Pancreas (tissue), 10 donors: ENCODE results near the gene RAB26. TPM values are rescaled to one million over a fixed set of nuclear protein-coding genes. Genes with fewer than 3 reads are reported as not detected.

ENCODE experiments used
- ATAC-seq, 4 donors: fragments of 200-7000 bp; cut with Tn5 transposase; one replicate each; pipeline versions ENCODE4 v1.8.0 to v1.9.1; 2020; ENCODE audit warnings: mild to moderate bottlenecking in 4 of 4, moderate library complexity in 4 of 4
- DNase-seq, 6 donors: peaks; one replicate each; pipeline ENCODE4 v3.0.0-alpha.2; 2020
- FAIRE-seq: peaks from 2 replicates; lab custom pipeline; 2012; peaks lifted over from hg19 to GRCh38; lab: Jason Lieb, UNC
- H3K27ac ChIP-seq, 4 donors: fragments of 200-600 bp; sonication (generic); 1 replicate in 3 of 4; 2 replicates in 1 of 4; pipeline versions ENCODE4 v1.5.0 to v1.8.0; 2020
- H3K27me3 ChIP-seq, 4 donors: fragments of 200-600 bp; one replicate each; pipeline ENCODE4 v1.8.0; 2021
- H3K36me3 ChIP-seq, 3 donors: fragments of 200-600 bp; sonication (generic) in 1 of 3; one replicate each; pipeline versions ENCODE4 v1.5.0 to v1.8.0; 2020 to 2021
- H3K4me1 ChIP-seq, 3 donors: fragments of 200-600 bp; one replicate each; pipeline ENCODE4 v1.8.0; 2021
- H3K4me3 ChIP-seq, 4 donors: fragments of 200-600 bp; sonication (generic) in 2 of 4; one replicate each; pipeline versions ENCODE4 v1.5.0 to v1.8.0; 2020 to 2021
- H3K9me3 ChIP-seq, 4 donors: fragments of 200-600 bp; one replicate each; pipeline ENCODE4 v1.8.0; 2021
- WGBS, 2 donors: extraction: QIAGEN DNeasy Blood & Tissue Kit; methylation state at CpG; one replicate each; pipeline ENCODE4 v1.1.7; 2013; 5-methylcytosine and 5-hydroxymethylcytosine counted together
- intact Hi-C, 3 donors: fragments of 100-400 bp; cut with DNase I; formaldehyde crosslinking; loops; one replicate each; pipeline versions ENCODE4 v1.11.1 to v1.14.2; 2022
- polyA plus RNA-seq, 2 donors: library from polyadenylated mRNA; stranded (reverse); fragments of 200-250 nt; gene quantifications; one replicate each; pipeline ENCODE4 v1.2.3, GENCODE V29; 2013
- total RNA-seq, 6 donors: library from RNA; stranded (reverse); fragmentation: NEBNext Ultra II Directional in 4 of 6; extraction: Animal tissue kit (Norgen Biotek cat#: 25700) in 4 of 6; gene quantifications; one replicate each; pipeline versions ENCODE4 v1.2.1 to v1.2.4, GENCODE V29; 2021 to 2023
- TF ChIP-seq, protein P1 (sequence below), 4 donors: fragments of 200-600 bp; sonication (generic) in 3 of 4; IDR thresholded peaks; one replicate each; pipeline versions ENCODE4 v1.5.0 to v1.8.0; 2021; ENCODE audit warnings: antibody characterized with exemption in 4 of 4
- donor health status: healthy with polysubstance abuse.
- donor health status: DM: no; HTN: no; CAD: no; lungs with moderate emphysema.
- donor health status: DM: no; HTN: no; CAD: no.
- donor health status: control.
- donor health status: control.
- donor health status: Bipolar disorder and iron deficiency.
- donor health status: DM: yes; HTN: yes; CAD: no.
- donor health status: DM: no; HTN: no; CAD: no.
- donor health status: DM: no; HTN: no; CAD: no.
- donor health status: DM: yes; HTN: yes; CAD: no.

Gene RAB26
- total and polyA plus RNA-seq, 8 donors: 19.2 to 255 (median 33.6) TPM

DNA sequence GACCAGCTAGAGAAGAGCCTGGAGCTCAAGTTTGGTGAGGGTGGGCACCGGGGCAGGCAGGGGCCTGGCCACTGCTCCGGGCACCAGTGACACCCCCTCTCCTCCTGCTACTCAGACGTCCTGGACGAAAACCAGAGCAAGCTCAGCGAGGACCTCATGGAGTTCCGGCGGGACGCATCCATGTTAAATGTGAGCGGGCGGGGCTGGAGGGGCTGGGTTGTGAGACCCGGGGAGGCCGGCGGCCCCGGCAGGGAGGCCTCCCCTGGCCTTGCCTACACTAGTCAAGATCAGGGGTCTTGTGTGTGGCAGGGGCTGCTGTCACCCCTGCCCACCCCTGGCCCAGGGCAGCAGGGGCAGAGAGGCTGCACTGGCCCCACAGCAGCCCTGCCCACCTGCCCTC is 24.9 kb downstream of the RAB26 start:
- TF ChIP-seq, protein P1, sequence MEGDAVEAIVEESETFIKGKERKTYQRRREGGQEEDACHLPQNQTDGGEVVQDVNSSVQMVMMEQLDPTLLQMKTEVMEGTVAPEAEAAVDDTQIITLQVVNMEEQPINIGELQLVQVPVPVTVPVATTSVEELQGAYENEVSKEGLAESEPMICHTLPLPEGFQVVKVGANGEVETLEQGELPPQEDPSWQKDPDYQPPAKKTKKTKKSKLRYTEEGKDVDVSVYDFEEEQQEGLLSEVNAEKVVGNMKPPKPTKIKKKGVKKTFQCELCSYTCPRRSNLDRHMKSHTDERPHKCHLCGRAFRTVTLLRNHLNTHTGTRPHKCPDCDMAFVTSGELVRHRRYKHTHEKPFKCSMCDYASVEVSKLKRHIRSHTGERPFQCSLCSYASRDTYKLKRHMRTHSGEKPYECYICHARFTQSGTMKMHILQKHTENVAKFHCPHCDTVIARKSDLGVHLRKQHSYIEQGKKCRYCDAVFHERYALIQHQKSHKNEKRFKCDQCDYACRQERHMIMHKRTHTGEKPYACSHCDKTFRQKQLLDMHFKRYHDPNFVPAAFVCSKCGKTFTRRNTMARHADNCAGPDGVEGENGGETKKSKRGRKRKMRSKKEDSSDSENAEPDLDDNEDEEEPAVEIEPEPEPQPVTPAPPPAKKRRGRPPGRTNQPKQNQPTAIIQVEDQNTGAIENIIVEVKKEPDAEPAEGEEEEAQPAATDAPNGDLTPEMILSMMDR (IDR thresholded peaks at IDR 0.05): no peak
- no peaks in the 10 kb centered on the region for H3K4me1 ChIP-seq
- no peak overlapping the region for H3K27ac ChIP-seq
- no peak for DNase-seq
- 94 to 95% methylated on average over 14 of the region's 14 CpGs for WGBS, 2 donors
- peaks cover 0 to 33% (median 19%) of the 10 kb centered on the region in 3 donors for H3K36me3 ChIP-seq
- H3K9me3 ChIP-seq: no peaks in the 10 kb centered on the region
- no peak overlapping the region for H3K4me3 ChIP-seq
- H3K27me3 ChIP-seq: no peaks in the 10 kb centered on the region
- no peak for FAIRE-seq
- no peak for ATAC-seq
- intact Hi-C loops: no loop called here

DNA sequence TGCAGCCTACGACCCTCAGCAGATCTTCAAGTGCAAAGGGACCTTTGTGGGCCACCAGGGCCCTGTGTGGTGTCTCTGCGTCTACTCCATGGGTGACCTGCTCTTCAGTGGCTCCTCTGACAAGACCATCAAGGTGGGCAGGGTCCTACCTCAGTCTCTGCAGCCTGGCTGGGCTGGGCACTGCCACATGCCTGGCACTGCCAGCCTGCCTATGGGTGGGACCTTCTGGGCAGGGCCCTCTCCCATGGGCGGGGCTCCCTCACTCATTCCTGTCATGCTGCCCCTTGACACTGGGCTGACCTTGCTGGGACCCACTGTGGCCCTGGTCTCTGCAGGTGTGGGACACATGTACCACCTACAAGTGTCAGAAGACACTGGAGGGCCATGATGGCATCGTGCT is 25.5 kb downstream of the RAB26 start:
- FAIRE-seq (no peak), ATAC-seq (no peak), DNase-seq (no peak)
- 95 to 97% methylated on average over 4 of the region's 4 CpGs for WGBS, 2 donors
- no peaks in the 10 kb centered on the region for H3K9me3 ChIP-seq
- TF ChIP-seq, protein P1 (IDR thresholded peaks at IDR 0.05): no peak
- H3K36me3 ChIP-seq: peaks cover 0 to 33% (median 19%) of the 10 kb centered on the region in 3 donors
- no peak overlapping the region for H3K4me3 ChIP-seq
- no peak overlapping the region for H3K27ac ChIP-seq
- intact Hi-C loops: no loop called here
- no peaks in the 10 kb centered on the region for H3K4me1 ChIP-seq
- no peaks in the 10 kb centered on the region for H3K27me3 ChIP-seq

DNA sequence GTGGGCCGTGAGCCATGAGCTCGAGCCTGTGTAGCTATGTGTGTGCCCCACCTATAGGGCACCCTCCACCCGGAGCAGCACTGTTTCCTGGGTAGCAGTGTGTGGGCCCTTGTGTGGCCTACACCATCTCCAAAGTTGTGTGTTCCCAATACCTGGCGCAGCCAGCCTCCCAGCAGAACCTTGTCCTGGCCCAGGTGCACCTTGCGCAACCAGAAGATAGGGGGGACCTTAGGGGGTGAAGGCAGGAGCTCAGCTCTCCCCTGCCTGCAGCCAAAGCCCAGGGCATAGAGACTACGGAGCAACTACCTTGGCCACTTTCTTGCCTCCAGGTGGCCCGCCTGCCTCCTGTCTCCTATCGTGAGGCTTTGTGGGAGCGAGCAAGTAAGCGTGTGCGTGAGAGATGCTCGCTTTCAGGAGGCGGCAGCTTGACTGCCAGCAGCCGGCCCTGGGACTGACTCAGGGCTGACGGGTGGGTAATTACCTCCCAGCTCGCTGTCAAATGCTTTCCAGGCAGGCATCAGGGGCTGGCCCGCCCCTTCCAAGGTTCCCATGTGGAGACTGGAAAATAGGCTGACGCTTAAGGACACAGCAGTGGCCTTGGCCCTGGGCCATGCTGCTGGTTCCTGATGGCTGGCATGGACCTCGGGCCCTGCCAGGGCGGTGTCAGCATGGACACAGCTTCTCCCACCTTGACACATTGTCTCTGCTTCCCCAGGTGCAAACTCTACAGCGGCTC is 26.1 kb downstream of the RAB26 start:
- H3K36me3 ChIP-seq: peaks cover 0 to 33% (median 19%) of the 10 kb centered on the region in 3 donors
- WGBS, 2 donors: 87 to 89% methylated on average over 21 of the region's 21 CpGs
- H3K27ac ChIP-seq: no peak overlapping the region
- H3K4me3 ChIP-seq: no peak overlapping the region
- DNase-seq (no peak), FAIRE-seq (no peak), ATAC-seq (no peak)
- TF ChIP-seq, protein P1 (IDR thresholded peaks at IDR 0.05): no peak
- intact Hi-C loops: no loop called here
- no peaks in the 10 kb centered on the region for H3K4me1 ChIP-seq
- H3K27me3 ChIP-seq: no peaks in the 10 kb centered on the region
- no peaks in the 10 kb centered on the region for H3K9me3 ChIP-seq

GRCh38 chr16:2175454-2175853 is 27.0 kb downstream of the RAB26 start:
- no peaks in the 10 kb centered on the region for H3K4me1 ChIP-seq
- H3K27ac ChIP-seq: no peak overlapping the region
- ATAC-seq: no peak
- WGBS, 2 donors: 90 to 95% methylated on average over 10 of the region's 10 CpGs
- H3K36me3 ChIP-seq: peaks cover 0 to 33% (median 19%) of the 10 kb centered on the region in 3 donors
- DNase-seq: no peak
- FAIRE-seq: no peak
- no peaks in the 10 kb centered on the region for H3K9me3 ChIP-seq
- TF ChIP-seq, protein P1 (IDR thresholded peaks at IDR 0.05): no peak
- intact Hi-C loops: no loop called here
- H3K27me3 ChIP-seq: no peaks in the 10 kb centered on the region
- no peak overlapping the region for H3K4me3 ChIP-seq

- 94 to 95% methylated on average over 23 of the region's 23 CpGs for WGBS, 2 donors
- intact Hi-C loops: loop anchor here in 1 of 3 donors (2.0 kb wide), 1 partner anchor 15 kb away; no protein-coding TSS in a partner anchor
- Histone ChIP-seq H3K9me3 (no peaks in the 10 kb centered on the region), H3K27me3 (no peaks in the 10 kb centered on the region), H3K4me1 (no peaks in the 10 kb centered on the region), H3K27ac (no peak overlapping the region), H3K36me3 (peaks cover 0 to 33% (median 19%) of the 10 kb centered on the region in 3 donors), H3K4me3 (no peak overlapping the region)
- DNase-seq (no peak), ATAC-seq (no peak), FAIRE-seq (no peak)
- TF ChIP-seq, protein P1 (IDR thresholded peaks at IDR 0.05): no peak
Measured at GRCh38 chr16:2176047-2176446, 27.6 kb downstream of the RAB26 start.
